Large intestine (tissue), 3 donors: Measurements from ENCODE around the gene OR7C1. TPM values are rescaled to one million over a fixed set of nuclear protein-coding genes. Genes with fewer than 3 reads are reported as not detected.
A peak's percentile ranks its signal among the peaks of the same experiment; 100 is the strongest.
"Not testable (repeated sequence)": the region's sequence is repeated elsewhere in the genome, so short reads cannot be mapped to it uniquely, and the experiment has no call there.

Source experiments
- DNase-seq, 2 donors: peaks; one replicate each; pipeline versions ENCODE4 v3.0.0 to v3.0.0-alpha.2; 2013
- H3K27ac ChIP-seq: one replicate; pipeline ENCODE4 v1.5.1; 2013; ENCODE audit warnings: low read length
- H3K27me3 ChIP-seq: 2 replicates; pipeline ENCODE4 v1.6.1; 2013; ENCODE audit warnings: low read length; ENCODE audit not compliant: control insufficient read depth, insufficient read depth
- H3K36me3 ChIP-seq: 2 replicates; pipeline ENCODE4 v1.6.1; 2013; ENCODE audit warnings: low read length; ENCODE audit not compliant: control insufficient read depth, insufficient read depth
- H3K4me1 ChIP-seq: one replicate; pipeline ENCODE4 v1.6.1; 2013; ENCODE audit warnings: low read length; ENCODE audit not compliant: control insufficient read depth, insufficient read depth
- H3K4me3 ChIP-seq: one replicate; pipeline ENCODE4 v1.5.1; 2013; ENCODE audit warnings: low read length
- H3K9me3 ChIP-seq: one replicate; pipeline ENCODE4 v1.6.1; 2013; ENCODE audit warnings: mild to moderate bottlenecking, low read depth, low read length, moderate library complexity; ENCODE audit not compliant: control insufficient read depth
- WGBS: methylation state at CpG from one replicate; pipeline ENCODE4 v1.1.5; 2013; ENCODE audit warnings: low lambda C conversion rate; ENCODE audit not compliant: insufficient coverage; 5-methylcytosine and 5-hydroxymethylcytosine counted together
- polyA plus RNA-seq: library from polyadenylated mRNA; unstranded; fragments of 120-200 nt; gene quantifications from one replicate; pipeline ENCODE4 v1.2.1, GENCODE V29; 2013

OR7C1 gene
- polyA plus RNA-seq, 1 donor, result 0.03 TPM

GRCh38 chr19:14768001-14768400, 67.0 kb downstream of the OR7C1 start:
- DNase-seq, result no peak
- WGBS, result no CpG with 5 or more reads among the region's 2 CpGs

GRCh38 chr19:14767466-14767971, 67.5 kb downstream of the OR7C1 start:
- H3K27ac ChIP-seq, result no peak overlapping the region
- H3K9me3 ChIP-seq, result peaks cover 4% of the 10 kb centered on the region
- no peaks in the 10 kb centered on the region for H3K27me3 ChIP-seq
- WGBS, result no CpG with 5 or more reads among the region's 2 CpGs
- no peaks in the 10 kb centered on the region for H3K36me3 ChIP-seq
- DNase-seq, result no peak
- H3K4me1 ChIP-seq, result no peaks in the 10 kb centered on the region
- H3K4me3 ChIP-seq, result no peak overlapping the region

More at GRCh38 chr19:14768001-14768400, 67.0 kb downstream of the OR7C1 start:
- H3K27me3 ChIP-seq, result no peaks in the 10 kb centered on the region
- H3K4me3 ChIP-seq, result no peak overlapping the region
- no peak overlapping the region for H3K27ac ChIP-seq
- no peaks in the 10 kb centered on the region for H3K4me1 ChIP-seq
- peaks cover 4% of the 10 kb centered on the region for H3K9me3 ChIP-seq
- no peaks in the 10 kb centered on the region for H3K36me3 ChIP-seq

- WGBS, result no CpG with 5 or more reads among the region's 15 CpGs
- H3K4me1 ChIP-seq, DNase-seq, H3K27ac ChIP-seq, H3K4me3 ChIP-seq, H3K36me3 ChIP-seq, H3K27me3 ChIP-seq, H3K9me3 ChIP-seq: not testable (repeated sequence)
These were observed 69.1 kb downstream of the OR7C1 start for GRCh38 chr19:14765841-14766240.

- not testable (repeated sequence) for H3K27me3 ChIP-seq, H3K4me3 ChIP-seq, H3K9me3 ChIP-seq, H3K27ac ChIP-seq, H3K4me1 ChIP-seq, DNase-seq, H3K36me3 ChIP-seq
- WGBS, result no CpG with 5 or more reads among the region's 18 CpGs
These were observed 69.6 kb downstream of the OR7C1 start for GRCh38 chr19:14765403-14765802.

GRCh38 chr19:14764401-14764800, 70.6 kb downstream of the OR7C1 start:
- no peak overlapping the region for H3K4me3 ChIP-seq

GRCh38 chr19:14763497-14764145, 71.4 kb downstream of the OR7C1 start:
- Histone ChIP-seq H3K27ac (no peak overlapping the region), H3K36me3 (no peaks in the 10 kb centered on the region), H3K27me3 (no peaks in the 10 kb centered on the region), H3K9me3 (peaks cover 4% of the 10 kb centered on the region), H3K4me1 (no peaks in the 10 kb centered on the region), H3K4me3 (no peak overlapping the region)
- 86% methylated on average over 3 of the region's 4 CpGs for WGBS
- no peak for DNase-seq

More at GRCh38 chr19:14764401-14764800, 70.6 kb downstream of the OR7C1 start:
- Histone ChIP-seq H3K4me1 (no peaks in the 10 kb centered on the region), H3K27me3 (no peaks in the 10 kb centered on the region), H3K9me3 (peaks cover 4% of the 10 kb centered on the region), H3K36me3 (no peaks in the 10 kb centered on the region), H3K27ac (no peak overlapping the region)
- WGBS, result no CpG with 5 or more reads among the region's 9 CpGs
- DNase-seq, result no peak

- no peak for DNase-seq
- Histone ChIP-seq H3K4me1 (no peaks in the 10 kb centered on the region), H3K27me3 (no peaks in the 10 kb centered on the region), H3K36me3 (no peaks in the 10 kb centered on the region), H3K4me3 (no peak overlapping the region), H3K27ac (no peak overlapping the region), H3K9me3 (peaks cover 4% of the 10 kb centered on the region)
- 100% methylated on average over 1 of the region's 2 CpGs for WGBS
These were observed 72.9 kb downstream of the OR7C1 start for GRCh38 chr19:14762111-14762510.

GRCh38 chr19:14761607-14762006, 73.4 kb downstream of the OR7C1 start:
- Histone ChIP-seq H3K27ac (no peak overlapping the region), H3K4me1 (no peaks in the 10 kb centered on the region), H3K27me3 (no peaks in the 10 kb centered on the region), H3K9me3 (peaks cover 4% of the 10 kb centered on the region), H3K36me3 (no peaks in the 10 kb centered on the region), H3K4me3 (no peak overlapping the region)
- DNase-seq, result no peak
- WGBS, result 40% methylated on average over 1 of the region's 5 CpGs

- no peak overlapping the region for H3K27ac ChIP-seq
- no peak overlapping the region for H3K4me3 ChIP-seq
- no peaks in the 10 kb centered on the region for H3K4me1 ChIP-seq
- DNase-seq, result peak; percentile 5 to 36
- WGBS, result no CpG with 5 or more reads among the region's 16 CpGs
- H3K27me3 ChIP-seq, result no peaks in the 10 kb centered on the region
- H3K36me3 ChIP-seq, result no peaks in the 10 kb centered on the region
- H3K9me3 ChIP-seq, result peaks cover 4% of the 10 kb centered on the region
These were observed 76.2 kb downstream of the OR7C1 start for GRCh38 chr19:14758816-14759215.

- WGBS, result 83% methylated on average over 2 of the region's 6 CpGs
- no peaks in the 10 kb centered on the region for H3K36me3 ChIP-seq
- no peaks in the 10 kb centered on the region for H3K27me3 ChIP-seq
- H3K4me3 ChIP-seq, result no peak overlapping the region
- DNase-seq, result no peak
- H3K9me3 ChIP-seq, result no peaks in the 10 kb centered on the region
- no peak overlapping the region for H3K27ac ChIP-seq
- H3K4me1 ChIP-seq, result no peaks in the 10 kb centered on the region
These were observed 86.4 kb downstream of the OR7C1 start for GRCh38 chr19:14748601-14749000.
